ENCODE measurements around the gene CEP95. TPM values are rescaled to one million over a fixed set of nuclear protein-coding genes. Genes with fewer than 3 reads are reported as not detected.

CEP95 gene
- total RNA-seq, 1 experiment from 2014 or later = 67.3 TPM

- H3K4ac ChIP-seq (ENCODE audit: low read depth, low read length) = no peak overlapping the region
- Mint-ChIP-seq H3K27me3 (ENCODE audit: low read depth) (peaks cover 10% of the 10 kb centered on the region; the same call in 1 of the 2 replicates), H3K4me1 (peaks cover 49 to 62% of the 10 kb centered on the region in 2 experiments), H3K27ac (peak overlapping the region in 2 of 3 experiments; percentile 34 to 82; a peak in 2 of 7 replicates), H3K4me3 (peak overlapping the region in 1 of 2 experiments; percentile 68; a peak in 3 of 5 replicates), H3K36me3 (ENCODE audit: insufficient read depth in 1 of 3, low read depth in 3 of 3) (peaks cover 64 to 81% (median 79%) of the 10 kb centered on the region in 3 experiments), H3K9me3 (peaks cover 3 to 4% of the 10 kb centered on the region in 2 experiments; a peak in 3 of 5 replicates)
- H3K27ac ChIP-seq (ENCODE audit: insufficient read length, low read depth, low read length) = no peak overlapping the region
- H3K9ac ChIP-seq (ENCODE audit: extremely low read depth, insufficient read length, low read length) = no peak overlapping the region
- H2BK120ac ChIP-seq (ENCODE audit: low read depth, low read length, poor library complexity, severe bottlenecking) = no peak overlapping the region
- no CpG with 5 or more reads among the region's 2 CpGs for WGBS (ENCODE audit: extremely low coverage, insufficient read length, low lambda C conversion rate)
- H4K20me1 ChIP-seq (ENCODE audit: control insufficient read depth, insufficient read depth, insufficient read length) = no peaks in the 10 kb centered on the region
- no peak overlapping the region for H3K23ac ChIP-seq (ENCODE audit: insufficient read length, low read depth, low read length)
- peaks cover 6% of the 10 kb centered on the region for H3K23me2 ChIP-seq (ENCODE audit: insufficient read length, low read depth, low read length, poor library complexity, severe bottlenecking)
- H3K56ac ChIP-seq (ENCODE audit: insufficient read length, low read depth, low read length) = no peak overlapping the region
- H4K8ac ChIP-seq (replicated peaks; ENCODE audit: insufficient read length, low read depth, low read length) = no peak overlapping the region
- H3T11ph ChIP-seq (ENCODE audit: low read length) = no peak overlapping the region
- no peak overlapping the region for H4K91ac ChIP-seq (ENCODE audit: insufficient read length, low read depth, low read length)
- H3K27me3 ChIP-seq (ENCODE audit: insufficient read depth, low read length) = no peaks in the 10 kb centered on the region
- H2BK15ac ChIP-seq (ENCODE audit: low read depth, low read length) = no peak overlapping the region
- H3K9me3 ChIP-seq (ENCODE audit: control insufficient read depth, low read depth, low read length) = no peaks in the 10 kb centered on the region
- H2BK20ac ChIP-seq (ENCODE audit: low read depth, low read length, poor library complexity, severe bottlenecking) = no peak overlapping the region
- H2BK5ac ChIP-seq (ENCODE audit: insufficient read length, low read length) = no peak overlapping the region
- peaks cover 20% of the 10 kb centered on the region for H3K79me2 ChIP-seq (ENCODE audit: insufficient read depth, low read length)
- peaks cover 4% of the 10 kb centered on the region for H3K79me1 ChIP-seq (ENCODE audit: insufficient read depth, low read depth, low read length, poor library complexity, severe bottlenecking)
- TF ChIP-seq CTCF (conservative IDR thresholded peaks at IDR 0.05) = no peak
- no peak overlapping the region for H3K4me2 ChIP-seq (ENCODE audit: insufficient read depth, insufficient read length, low read length)
- H3K18ac ChIP-seq (ENCODE audit: insufficient read length, low read depth, low read length) = no peak overlapping the region
- H2AFZ ChIP-seq (ENCODE audit: low read length) = no peak overlapping the region
- H3K14ac ChIP-seq (ENCODE audit: insufficient read depth, low read length) = no peak overlapping the region
- H3K4me1 ChIP-seq (ENCODE audit: insufficient read depth, low read length) = no peaks in the 10 kb centered on the region
- H4K5ac ChIP-seq (ENCODE audit: insufficient read length, low read depth, low read length) = no peak overlapping the region
- H2BK12ac ChIP-seq (ENCODE audit: insufficient read length, low read depth, low read length) = no peak overlapping the region
- DNase-seq = no peak
- no peak overlapping the region for H2AK5ac ChIP-seq (ENCODE audit: insufficient read length, low read length)
Observed at GRCh38 chr17:64502809-64503208, 4.0 kb upstream of the CEP95 start.

All from H9 (cell line).